Embryonic facial prominence (tissue), 1 donor: ENCODE results near the gene FARS2.

Experiments
- DNase-seq: peaks from one replicate; pipeline ENCODE4 v3.0.0-alpha.2; 2016; ENCODE audit errors: extremely low spot score

The FARS2 gene

DNA sequence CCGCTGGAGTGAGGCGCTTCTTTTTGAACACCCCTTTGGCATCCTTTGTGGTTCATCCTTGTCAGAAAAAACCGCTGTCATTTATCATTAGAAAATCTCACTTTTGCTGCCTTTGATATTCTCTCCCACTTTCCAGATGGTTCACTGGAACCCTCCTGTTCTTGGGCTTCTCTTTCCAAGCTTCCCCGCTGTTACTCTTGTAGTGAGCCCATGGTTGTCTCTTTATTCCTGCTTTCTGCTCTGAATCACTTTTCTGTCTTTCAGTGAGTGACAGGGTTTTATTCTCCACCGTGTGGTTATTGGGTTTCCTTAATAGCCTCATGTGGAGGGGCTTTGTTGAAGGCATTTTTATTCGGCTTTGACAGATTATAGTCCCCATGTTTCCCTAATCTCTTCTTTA lies 117.0 kb downstream of the FARS2 start:
- no peak for DNase-seq

DNA sequence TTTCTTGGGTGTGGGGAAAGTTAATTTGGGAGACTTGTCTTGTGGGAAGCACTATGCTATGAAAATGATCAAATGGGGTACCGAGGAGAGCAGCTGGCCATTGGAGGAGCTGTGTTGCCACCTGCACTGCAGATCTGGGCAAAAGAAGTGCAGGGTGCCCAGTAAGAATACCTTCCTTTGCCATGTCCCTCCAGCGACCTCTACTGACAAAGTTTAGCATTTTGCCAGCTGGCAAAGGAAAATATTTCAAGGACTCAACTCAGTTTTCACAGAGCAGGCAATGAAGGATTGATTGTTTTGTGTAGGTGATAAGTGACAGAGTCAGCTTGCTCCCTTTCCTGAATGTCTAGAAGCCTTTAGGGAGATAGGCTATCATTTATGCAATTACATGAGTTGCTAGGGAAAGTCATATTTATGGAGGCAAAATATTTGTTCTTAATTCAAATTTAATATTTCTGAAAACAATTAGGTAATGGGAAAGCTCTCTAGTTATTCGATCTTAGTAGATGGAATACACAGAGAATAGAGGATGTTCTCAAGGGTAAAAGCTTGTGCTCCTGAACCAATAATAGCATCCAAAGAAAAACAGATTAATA lies 118.4 kb downstream of the FARS2 start:
- DNase-seq: no peak

DNA sequence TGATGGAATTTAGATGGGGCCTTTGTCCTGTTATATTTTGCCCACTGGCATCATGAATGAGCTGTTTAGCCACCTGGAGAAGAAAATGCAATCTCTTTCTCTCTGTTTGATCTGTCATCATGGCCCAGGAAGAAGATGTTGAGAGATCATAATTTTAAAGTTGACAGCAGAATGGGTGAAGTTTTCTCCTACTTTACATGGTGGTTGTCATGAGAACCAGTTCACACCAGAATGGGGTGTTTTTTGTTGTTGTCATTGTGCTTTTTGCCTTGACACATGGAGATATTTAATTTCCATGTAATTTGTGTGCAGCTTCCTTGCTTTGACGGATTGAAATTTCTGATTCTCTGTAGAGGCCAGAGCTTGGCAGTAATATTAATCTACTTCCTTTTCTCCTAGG lies 122.5 kb downstream of the FARS2 start:
- DNase-seq: no peak

DNA sequence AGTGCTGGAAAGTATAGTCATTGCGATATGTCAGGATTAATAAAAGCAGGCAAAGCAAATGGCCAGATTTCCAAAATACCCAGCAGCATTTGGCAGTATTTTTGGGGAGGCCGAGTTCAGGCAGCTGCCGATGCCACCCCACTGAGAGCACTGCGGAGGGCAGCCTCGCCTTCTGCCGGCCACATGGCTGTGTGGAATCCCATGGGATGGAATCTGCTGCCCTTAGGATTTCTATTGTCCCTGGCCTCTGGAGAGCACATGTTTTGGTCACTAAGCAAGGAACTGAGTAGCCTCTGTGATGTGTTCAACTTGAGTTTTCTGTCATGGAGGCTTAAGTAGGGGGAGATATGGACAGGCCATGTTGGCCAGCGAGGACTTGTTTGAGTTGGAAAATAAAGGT lies 123.0 kb downstream of the FARS2 start:
- DNase-seq: no peak

DNA sequence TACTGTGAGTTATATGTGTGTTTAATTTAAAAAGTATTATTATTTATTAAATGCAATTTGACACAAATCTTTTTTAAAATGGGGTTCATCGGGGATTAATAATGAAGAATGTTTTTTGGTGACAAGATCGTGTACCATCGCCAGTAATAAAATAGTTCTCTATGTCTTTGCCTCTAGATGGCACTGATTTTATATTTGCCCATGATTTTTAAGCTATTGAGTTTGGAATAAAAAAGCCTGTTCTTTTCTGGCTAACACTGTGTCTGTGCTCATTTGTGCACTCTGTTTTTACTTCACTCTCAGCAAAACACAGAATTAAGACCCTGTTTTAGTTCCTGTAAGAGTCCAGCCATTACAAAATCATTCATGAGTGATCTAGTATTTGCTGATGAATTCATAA lies 127.0 kb downstream of the FARS2 start:
- DNase-seq: no peak

DNA sequence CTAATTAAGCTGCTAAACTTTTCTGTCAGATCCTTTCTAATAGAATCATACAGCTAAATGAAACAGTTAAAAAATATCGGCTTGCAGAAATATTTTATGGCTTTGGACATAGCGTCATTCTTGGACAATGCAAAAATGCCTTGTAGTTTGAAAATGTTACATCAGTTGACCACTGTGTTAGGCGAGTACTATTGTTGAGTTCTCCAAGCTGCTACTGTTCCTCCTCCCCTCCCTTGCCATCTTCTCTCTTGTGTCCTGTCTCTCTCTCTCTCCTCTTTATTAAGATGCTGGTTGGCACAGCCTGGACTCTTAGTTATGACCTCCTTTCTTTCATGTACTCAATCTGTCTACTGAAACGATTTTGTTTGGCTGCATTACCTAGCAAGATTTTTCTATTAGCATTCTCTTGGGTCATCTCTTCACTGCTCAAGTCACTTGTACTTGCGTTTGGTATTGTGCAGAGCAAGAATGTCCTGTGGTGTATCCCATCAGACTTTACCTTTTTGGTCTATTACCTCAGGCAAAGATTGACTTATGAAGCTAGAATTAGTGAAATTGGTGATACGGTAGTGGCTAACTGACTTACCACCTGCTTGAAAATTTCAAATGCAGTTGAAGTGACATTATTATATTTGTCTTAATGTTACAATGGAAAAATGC lies 127.9 kb downstream of the FARS2 start:
- no peak for DNase-seq

DNA sequence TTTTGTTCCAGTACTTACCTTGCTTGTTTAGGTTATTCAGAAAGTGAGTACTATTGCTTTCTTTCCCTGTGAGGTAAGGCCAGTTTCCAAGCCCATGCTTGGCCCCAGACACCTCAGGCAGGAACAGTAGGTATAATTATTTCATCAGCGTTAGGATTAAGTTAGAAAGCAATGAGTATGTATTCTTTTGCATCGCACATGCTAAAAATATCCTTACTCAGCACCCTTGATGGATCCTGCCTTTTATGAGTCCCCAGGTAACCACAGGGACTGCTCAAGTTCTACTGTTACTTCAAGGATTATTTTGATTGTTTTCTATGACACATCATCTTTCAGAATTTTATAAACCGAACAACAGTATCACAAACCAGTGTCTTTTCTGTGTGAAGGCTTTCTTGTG lies 128.9 kb downstream of the FARS2 start:
- DNase-seq: no peak

DNA sequence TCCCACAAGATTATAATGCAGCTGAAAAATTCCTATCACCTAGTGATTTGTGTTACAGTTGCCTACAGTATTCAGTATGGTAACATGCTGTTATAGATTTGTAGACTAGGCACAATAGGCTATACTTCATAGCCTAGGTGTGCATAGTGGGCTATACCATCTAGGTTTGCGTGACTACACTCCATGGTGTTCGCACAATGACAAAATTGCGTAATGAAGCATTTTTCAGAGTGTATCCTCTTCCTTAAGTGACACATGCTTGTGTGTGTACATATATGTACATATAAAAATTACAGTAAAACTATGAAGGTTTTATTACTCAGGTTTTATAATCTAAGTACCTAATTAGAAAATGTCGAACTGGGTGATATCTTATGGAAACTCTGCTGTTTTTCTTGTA lies 133.0 kb downstream of the FARS2 start:
- no peak for DNase-seq

DNA sequence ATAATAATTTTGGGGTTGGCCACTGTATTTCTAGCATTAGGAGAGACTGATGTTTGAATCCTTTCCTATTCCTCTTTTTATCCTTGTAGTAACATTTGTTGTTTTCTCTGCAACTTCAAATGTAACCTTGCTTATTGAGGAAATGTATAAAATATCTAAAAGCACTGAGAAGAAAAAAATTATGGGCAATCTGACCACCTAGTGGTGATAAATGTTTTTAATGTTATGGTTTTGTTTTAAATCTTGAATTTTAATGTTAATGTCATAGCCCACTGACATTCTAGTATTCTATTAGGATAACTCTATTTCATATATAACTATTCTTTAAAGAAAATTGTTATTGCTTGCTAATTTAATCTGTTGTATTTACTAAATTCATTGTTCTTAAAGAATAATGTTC lies 134.4 kb downstream of the FARS2 start:
- no peak for DNase-seq

DNA sequence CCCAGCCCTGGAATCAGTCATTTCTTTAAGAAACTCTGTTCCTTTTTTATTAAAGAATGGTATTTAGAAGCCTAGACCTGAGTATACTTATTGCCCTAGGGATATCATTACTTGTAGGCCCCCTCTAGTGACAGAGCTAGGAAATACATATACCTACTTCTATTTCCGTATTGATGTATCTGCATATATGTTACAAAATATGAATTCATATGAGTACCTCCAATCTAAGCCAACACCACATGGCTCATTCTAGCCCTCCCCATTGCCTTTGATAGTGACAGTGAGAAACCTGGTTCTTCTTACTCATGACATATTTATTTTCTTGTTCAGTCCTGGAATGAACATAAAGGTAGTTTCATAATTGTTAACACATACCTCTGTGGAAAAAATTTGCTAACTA lies 137.2 kb downstream of the FARS2 start:
- no peak for DNase-seq

DNA sequence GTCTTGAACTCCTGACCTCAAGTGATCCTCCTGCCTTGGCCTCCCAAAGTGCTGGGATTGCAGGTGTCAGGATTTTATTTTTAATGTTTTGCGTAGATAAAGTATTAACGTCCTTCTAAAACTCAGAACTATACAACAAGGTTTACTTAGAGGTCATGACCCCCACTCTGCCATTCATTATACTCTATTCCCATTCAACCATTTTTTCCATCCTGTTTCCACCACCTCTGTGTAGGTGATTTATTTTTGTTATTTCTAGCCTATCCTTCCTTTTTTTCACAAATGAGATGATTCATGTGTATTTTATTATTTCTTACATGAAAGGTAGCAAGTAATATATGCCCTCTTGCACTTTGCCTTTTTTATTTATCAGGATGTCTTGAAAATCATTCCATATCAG lies 138.1 kb downstream of the FARS2 start:
- no peak for DNase-seq

DNA sequence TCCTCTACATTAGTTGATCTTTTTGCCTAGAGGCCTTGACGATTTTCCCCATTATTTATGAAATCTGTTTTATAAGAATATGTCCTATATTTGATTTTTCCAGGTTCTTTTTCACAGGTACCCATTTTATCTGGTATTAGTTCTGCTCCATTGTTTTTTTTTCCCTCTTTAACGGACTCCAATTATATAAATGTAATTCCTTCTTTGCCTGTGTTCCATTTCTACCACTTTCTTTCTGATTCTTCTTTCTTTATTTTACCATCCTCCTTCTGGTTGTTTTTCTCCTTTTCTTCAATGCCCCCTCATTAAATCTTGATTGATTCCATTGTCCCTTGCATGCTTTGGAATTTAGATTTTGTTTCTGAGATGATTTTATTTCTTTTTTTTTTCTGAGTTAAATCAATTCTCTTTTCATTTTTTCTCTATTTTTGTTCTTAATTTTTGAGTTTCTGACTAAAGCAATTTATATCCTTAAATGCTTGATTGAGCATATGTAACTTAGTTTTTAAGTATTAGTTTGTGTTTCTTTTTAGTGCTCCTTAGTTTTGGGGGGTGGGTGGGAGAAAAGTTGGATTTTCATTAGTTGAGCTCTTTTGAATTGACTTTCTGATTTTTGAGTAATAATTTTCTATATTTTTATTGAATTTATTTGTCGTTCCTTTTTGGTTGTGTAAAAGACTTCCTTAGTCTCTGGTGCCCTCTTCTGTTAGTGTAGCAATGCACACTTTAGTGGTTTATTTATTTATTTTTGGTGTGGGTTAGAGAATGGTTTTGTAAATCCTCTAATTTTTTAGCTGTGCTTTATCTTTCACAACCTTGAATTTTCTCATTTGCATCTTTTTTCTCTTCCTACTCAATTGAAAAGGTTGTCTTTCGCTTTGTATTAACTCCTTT lies 140.8 kb downstream of the FARS2 start:
- no peak for DNase-seq

DNA sequence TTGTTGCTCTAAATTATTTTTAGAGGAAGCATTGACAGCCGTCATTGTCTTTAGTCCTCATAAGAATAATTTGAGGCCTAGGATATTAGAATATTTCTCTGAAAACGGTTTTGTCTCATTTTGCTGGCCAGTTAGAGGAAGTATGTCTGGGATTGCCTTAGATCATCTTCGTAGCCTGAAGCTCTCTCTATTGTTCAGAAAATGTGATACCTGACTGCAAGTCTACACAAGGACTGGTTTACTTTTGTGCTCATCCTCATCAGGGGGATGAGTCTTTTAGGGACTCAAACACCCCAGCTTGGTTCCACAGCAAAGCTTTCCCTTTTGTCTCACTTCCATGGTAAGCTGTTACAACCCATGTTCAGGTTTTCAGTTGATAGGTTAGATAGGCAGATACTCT lies 141.8 kb downstream of the FARS2 start:
- DNase-seq: no peak

DNA sequence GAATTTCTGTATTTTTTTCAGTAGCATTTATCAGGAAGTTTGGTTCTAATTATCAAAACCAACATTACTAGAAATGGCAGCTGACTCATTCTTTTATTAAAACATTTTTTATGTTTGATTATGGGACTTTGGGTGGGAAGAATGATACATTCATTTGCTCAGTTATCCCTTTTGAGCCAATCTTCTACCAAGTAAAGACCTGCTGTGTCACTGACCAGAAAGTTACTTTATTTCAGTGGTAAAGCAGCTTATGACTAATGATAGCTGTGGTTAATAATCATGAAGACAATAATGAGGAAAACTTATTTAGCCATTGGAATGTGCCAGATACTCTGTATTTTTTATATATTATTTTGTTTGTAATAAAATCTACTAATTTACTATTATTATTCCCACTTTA lies 142.3 kb downstream of the FARS2 start:
- DNase-seq: no peak

DNA sequence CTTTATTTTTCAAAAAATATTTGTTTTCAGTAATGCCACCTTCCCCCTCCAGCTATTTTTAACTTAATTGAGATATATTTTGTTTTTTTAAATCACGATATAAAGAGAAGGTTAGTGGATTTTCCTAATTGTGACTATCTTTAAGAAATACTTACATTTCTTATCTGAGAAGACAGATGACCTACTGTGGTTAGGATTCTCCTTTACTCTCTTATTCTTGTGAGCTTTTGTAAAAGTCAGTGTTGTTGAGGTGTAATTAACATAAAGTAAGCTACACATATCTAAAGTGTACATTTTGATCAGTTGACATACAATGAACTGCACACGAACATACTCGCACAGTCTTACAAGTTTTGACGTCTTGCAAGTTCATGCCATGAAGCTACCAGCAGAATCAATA lies 144.7 kb downstream of the FARS2 start:
- DNase-seq: no peak

DNA sequence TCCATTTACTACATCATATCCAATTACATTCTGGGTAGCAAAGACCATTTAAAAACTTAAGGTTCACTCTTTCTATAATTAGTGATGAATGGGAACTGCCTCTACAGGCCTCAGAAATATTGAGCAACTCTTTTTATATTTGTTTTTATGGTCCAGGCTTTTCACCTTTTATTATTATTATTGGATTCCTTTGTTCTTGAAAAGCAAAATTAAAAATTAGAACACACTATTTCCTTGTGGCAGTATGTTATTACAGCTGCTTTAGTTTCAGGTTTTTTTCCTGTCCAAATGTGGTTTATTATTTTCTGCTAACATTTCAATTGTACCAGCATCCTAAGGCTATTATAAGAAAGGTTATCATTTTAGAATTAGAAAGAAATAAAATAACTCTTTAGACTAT lies 150.1 kb downstream of the FARS2 start:
- DNase-seq: no peak

DNA sequence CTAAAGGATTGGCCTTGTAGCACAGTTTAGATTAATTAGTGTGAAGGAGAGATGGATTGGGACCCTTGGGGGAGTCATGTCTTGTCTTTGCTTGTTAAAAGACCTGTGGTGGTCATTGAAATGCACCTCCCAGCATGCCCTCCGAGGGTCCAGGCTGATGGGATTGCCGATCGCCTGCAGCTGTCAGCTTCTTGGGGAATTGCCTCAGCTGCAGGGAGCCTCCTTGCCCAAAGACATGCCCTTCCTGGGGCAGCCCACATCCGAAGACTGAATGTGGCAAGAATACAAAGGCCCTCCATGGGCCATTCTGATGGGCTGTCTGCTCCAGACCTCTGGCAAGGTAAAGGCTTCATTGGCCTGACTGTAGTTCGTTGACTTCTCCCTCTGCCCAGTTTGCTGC lies 150.7 kb downstream of the FARS2 start:
- no peak for DNase-seq

DNA sequence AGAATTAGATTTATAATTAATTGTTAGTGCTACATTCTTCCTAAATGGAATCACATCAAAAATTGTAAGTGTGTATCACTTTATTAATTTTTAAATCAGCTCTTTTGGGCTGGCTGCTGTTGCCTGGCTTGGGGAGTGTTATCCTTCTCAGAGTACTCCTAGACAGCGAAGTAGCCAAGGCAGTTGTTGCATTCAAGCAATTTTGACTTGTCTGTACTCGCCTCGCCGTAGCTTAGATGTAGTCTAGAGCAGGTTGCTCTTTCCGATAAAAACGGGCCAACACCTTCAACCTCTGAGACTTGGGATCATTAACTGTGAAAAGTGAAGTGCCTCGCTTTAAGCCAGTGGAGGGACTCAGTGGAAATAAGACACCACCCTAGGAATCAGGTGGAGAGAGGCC lies 151.3 kb downstream of the FARS2 start:
- DNase-seq: no peak

DNA sequence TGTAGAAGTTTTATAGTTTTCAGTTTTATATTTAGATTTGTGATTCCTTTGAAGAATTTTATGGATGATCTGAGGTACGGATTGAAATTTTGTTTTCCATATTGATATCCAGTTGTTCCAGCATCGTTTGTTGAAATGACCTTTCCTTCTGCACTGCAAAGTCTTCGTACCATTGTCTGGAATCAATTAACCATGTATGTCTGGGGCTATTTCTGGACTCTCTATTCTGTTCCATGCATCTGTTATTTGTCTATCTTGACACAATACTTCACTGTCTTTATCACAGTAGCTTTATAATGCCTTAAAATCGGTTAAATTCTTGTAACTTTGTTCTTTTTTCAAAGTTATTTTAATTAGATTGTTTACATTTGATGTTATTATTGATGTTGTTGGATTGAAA lies 154.9 kb downstream of the FARS2 start:
- no peak for DNase-seq

DNA sequence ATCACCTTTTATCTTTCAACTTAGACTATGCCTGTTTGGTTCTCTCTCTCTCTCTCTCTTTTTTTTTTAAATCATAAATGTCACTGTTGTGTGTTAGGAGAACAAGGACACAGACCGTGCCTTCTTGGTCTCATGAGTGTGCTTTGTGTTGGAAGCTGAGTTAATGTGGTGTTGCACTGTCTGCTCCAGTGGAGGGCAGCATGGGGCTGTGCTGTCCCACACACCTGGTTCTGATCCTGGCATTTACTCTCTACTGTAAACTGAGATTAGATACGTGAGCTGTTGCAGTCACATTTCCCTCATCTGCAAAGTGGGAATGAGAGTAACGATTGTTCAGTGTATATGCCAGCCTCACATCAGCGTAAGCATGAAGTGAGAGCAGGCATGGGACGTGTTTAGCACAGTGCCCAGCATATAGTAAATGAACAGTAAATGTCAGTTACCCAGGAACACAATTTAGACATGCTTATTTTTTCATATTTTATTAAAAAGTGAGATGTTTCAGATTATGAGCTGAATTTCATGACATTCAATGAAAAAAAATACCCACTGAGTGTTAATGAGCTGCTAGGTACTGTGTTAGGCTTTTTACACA lies 161.1 kb downstream of the FARS2 start:
- no peak for DNase-seq

DNA sequence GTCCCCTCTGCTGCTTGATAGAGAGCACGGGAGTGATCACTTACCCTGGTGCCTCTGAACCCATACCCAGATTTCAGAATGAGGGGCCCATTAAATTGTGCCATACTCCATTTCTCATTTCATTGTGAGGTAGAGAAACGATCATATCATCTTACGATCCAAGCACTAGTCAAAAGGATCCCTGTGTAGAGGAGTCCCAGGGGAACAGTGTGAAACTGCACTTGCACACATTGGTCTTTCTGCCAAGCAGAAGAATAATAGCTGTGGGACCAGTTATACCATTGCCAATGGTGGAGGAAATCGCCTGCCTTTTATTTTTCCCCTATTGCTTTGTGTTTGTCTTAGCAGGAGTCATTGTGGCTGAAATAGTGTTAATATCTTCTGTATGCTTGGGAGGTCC lies 161.9 kb downstream of the FARS2 start:
- DNase-seq: no peak

DNA sequence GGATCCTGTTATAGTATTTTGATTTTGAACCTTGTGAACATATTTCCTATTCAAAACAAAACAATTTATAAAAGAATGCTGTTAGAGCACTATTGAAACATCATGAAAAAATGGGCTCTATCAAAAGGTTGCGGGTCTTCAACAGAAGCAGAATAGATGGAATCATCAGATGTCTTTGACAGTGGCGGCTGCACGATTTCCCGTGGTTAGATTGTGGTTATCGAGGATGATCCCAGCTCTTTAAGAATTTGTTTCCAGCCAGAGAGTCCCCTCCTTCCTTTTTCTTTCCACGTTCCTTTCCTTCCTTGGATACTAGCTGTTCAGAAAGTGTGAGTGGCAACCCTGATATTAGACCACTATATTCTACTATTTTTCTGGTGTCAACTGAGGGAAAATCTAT lies 163.4 kb downstream of the FARS2 start:
- DNase-seq: no peak

DNA sequence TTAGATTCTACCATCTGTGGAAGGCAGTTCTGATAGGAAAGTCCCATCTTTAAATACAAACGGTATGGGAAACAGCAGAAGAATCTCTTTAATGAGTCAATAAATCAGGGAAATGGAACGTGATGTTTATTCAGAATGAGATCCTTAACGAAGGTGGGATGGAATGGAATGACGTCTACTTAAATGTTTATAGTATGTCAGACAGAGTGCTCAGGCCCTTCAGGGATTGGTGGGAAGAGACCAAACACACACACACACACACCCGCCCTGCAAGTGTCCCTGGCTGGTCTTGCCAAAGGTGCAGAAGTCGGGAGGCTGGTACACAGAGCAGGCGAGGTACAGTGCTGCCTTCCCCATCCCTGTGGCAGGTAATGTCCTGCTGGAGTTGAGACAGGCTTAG lies 164.0 kb downstream of the FARS2 start:
- no peak for DNase-seq
